NCI-H748 treated with DMSO at 0.1 percent for 48 hours (cell line): Measurements from ENCODE around the gene DHTKD1.

Experiments used
- DNase-seq: peaks from one replicate; lab custom pipeline; 2025; lab: John Stamatoyannopoulos, UW

DHTKD1 gene, protein sequence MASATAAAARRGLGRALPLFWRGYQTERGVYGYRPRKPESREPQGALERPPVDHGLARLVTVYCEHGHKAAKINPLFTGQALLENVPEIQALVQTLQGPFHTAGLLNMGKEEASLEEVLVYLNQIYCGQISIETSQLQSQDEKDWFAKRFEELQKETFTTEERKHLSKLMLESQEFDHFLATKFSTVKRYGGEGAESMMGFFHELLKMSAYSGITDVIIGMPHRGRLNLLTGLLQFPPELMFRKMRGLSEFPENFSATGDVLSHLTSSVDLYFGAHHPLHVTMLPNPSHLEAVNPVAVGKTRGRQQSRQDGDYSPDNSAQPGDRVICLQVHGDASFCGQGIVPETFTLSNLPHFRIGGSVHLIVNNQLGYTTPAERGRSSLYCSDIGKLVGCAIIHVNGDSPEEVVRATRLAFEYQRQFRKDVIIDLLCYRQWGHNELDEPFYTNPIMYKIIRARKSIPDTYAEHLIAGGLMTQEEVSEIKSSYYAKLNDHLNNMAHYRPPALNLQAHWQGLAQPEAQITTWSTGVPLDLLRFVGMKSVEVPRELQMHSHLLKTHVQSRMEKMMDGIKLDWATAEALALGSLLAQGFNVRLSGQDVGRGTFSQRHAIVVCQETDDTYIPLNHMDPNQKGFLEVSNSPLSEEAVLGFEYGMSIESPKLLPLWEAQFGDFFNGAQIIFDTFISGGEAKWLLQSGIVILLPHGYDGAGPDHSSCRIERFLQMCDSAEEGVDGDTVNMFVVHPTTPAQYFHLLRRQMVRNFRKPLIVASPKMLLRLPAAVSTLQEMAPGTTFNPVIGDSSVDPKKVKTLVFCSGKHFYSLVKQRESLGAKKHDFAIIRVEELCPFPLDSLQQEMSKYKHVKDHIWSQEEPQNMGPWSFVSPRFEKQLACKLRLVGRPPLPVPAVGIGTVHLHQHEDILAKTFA

DNA sequence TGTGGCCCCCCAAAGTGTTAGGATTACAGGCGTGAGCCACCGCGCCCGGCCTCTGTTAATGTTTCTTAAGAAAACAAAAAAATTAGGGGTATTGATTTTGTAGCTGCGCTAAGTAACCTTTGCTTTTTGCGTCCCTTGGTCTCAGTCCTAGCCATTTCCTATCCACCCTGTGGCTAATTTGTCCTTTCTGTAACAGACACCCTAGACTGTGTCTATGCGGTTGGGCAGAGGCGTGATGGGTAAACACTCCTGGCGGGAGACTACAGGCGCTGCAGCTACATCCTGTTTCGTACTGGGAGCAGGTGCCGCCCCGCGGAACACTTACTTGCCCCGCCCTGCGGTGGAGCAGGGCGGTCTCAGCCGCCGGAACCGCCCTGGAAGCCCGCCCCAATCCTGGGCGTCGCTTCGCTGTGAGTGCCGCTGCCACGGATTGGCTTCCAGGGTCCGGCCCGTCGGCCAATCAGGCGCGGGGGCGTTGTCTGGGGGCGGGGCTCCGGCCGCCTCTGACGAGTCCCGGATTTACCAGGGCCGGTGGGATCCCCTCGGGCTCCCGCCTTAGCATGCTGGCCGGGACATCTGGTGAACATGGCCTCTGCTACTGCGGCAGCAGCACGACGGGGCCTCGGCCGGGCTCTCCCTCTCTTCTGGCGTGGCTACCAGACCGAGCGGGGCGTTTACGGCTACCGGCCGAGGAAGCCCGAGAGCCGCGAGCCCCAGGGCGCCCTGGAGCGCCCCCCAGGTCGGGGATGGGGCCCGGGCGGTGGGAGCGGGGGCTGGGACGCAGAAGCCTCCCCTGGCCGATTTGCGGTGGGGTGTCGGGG, at the start of gene DHTKD1:
TSS of gene DHTKD1 (plus strand) at position 506 of the 821 bp plus-strand sequence. CDS start at position 586, 80 bp downstream.
- peak; percentile 93 for DNase-seq

DNA sequence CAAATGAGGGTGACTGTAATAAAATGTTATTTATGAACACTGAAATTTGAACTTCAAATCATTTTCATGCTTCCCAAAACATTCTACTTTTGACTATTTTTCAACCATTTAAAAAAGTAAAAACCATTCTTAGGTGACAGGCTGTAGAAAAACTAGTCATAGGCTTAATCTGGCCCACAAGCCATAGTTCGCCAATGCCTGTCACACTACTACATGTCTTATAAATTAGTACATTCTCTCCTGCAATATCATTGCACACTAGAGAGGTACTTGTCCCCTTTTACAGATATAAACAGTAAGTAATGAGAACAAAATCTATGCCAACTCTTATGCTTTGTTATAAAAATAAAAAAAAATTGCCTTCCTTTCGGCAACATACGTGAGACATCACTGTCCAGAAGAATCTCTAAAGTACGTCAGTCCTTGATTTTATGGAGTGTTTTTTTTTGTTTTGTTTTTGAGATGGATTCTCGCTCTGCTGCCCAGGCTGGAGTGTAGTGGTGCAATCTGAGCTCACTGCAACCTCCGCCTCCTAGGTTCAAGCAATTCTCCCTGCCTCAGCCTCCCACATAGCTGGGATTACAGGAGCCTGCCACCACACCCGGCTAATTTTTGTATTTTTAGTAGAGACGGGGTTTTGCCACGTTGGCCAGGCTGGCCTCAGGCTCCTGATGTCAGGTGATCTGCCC, 49.3 kb upstream of the DHTKD1 start:
- DNase-seq, result no peak

DNA sequence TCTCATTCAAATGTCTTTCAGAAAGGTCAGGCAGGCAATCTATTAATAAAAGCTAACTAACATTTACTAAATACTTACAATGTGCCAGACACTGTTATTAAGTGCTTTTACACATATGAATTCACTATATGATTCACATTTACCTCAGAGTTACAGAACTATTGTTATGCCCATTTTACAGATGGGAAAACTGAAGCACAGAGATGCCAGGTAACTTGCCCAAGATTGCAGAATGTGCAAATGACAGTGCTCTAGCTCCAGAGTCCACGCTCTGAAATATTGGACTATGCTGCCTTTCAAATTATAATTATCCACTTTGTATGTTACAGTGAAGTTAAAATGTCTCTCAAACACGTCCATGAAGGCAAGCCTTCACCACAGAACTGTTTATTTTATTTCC, 48.2 kb upstream of the DHTKD1 start:
- DNase-seq, result no peak

DNA sequence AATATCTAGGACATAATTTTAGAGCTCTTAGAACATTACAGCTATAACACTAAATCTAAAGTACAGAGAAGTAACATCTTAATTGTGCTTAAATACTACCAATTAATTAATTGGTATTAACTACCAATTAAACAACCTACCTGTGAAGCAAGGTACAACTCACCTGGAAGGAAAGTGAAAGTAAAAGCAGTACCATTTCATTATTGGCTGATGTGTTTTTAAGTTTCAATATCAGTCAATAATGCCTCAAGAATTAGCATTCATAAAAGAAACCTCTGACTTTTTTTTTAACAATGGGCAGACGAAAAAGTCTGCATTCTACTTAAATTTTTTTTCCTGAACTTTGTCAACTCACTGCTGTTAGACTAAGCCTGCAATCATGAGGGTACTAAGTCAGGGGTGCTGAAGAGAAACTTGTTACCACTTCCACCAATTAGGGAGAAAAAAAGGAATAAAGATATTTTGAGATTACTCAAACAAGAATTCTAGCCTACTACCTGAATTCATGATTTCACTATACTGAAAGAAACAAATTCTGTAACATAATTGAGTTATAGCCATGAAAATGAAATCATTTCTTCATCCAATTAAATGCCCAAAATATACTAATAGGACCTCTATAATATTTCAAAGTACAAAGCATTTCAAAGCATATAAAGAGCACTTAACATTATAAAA, 46.0 kb upstream of the DHTKD1 start:
- DNase-seq, result no peak

DNA sequence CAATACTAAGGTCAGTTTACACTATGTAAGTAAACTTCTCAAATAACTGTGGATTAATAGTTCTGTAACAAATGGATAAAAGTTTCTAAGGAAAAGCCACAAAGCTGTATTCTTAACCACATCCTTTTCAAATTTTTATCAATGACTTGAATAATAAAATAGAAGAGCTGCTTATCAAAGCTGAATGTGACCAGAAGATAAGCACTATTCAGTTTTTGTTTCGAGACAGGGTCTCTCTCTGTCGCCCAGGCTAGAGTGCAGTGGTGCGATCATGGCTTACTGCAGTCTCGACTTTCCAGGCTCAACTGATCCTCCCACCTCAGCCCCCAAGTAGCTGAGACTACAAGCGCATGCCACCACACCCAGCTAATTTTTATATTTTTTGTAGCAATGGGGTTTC, 43.2 kb upstream of the DHTKD1 start:
- DNase-seq, result no peak

DNA sequence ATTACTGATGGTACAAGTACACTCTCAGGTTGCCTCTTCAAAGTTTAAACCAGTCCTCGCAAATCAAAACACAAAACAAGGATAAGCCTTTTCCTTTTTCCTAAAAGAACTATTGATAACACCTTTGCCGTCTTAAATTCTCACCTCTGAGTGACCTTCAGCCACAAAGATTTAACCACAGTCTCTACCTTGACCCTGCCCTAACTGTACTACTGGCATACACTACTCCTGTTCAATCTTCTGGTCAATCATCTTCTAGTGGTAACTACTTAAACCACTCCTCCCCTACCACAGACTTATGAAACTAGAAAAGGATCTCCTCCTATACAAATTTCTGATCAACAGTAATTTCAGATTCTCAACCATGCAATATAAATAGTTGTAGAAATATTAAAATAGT, 41.2 kb upstream of the DHTKD1 start:
- no peak for DNase-seq

DNA sequence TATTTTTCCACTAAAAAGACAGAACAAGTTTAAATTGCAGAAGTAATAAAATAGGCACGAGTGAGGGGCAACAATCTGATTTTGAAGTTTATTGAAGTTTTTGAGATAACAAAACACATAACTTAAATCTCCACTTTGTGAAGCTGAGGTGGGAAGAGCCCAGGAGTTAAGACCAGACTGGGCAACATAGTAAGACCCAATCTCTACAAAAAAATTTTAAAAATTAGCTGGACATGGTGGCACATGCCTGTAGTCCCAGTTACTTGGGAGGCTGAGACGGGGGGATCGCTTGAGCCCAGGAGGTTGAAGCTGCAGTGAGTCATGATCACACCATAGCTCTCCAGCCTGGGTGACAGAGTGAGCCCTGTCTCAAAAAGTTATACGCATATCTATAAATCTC, 37.4 kb upstream of the DHTKD1 start:
- DNase-seq, result no peak

DNA sequence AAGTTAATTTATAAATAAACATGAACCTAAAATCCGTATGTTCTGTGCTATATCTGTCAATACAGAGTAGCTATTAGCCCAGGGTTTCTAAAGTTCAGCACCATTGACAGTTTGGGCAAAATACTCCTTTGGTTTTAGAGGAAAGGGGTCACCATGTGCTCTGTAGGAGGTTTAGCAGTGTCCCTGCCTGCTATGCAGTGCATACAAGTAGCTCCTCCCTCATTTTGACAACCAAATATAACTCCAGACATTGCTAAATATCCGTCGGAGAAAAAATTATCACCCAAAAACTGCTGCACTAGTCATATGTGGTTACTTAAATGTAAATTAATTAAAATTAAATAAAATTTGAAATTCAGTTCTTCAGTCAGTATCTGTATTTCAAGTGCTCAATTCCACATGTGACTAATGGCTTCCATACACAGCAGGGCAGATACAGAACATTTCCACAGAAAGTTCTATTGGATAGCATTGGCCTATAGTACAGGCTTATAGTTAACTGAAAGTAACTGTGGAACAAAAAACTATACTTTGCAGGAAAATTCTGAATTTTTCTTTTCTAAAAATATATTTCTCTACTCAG, 32.6 kb upstream of the DHTKD1 start:
- no peak for DNase-seq

DNA sequence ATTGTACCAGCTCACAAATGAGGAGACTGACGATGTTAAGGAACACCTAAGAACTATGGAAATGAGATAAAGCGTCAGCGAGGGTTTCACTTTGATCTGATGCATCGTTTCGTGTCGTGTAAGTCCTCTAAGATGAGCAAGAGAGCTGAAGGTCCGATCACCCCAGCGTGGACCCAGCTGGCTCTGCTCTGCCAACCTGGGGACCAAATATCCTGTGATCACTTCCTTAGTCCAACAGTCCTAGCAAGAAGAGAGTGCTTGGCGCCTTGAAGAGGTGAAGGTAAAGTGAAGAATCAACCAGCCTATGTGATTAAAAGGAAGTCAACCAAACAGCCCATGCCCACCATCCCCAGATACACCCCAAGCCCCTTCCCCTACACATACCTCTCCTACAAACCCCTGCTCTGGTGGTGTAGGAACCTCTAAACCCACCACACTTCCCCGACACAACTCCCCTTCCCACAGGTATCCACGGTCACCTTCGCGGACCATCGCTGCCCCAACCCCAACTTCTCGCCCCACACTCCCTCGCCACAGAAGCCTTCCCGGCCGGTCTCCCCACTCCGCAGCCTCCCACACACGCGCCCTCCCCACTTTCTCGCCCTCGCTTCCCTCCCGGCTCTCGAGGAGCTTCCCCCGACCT, 26.9 kb upstream of the DHTKD1 start:
- no peak for DNase-seq

DNA sequence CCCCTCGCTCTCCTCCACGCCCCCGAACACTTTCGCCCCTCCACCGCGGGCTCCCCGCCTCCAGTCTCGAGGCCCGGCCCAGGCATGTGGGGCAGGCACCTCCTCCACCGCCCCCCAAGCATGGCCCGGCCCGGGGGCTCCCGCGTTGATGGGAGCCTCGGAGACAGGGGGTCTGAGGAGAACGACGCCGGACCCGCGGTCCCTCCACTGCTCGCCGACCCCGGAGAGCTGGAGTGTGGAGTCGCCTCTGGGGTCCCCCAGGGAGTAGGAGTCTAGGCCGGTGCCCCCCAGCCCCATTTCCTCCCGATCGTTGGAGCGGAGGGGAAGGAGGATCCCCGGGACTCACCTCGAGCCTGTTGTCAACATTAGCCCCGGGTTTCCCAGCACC, 26.4 kb upstream of the DHTKD1 start:
- no peak for DNase-seq

DNA sequence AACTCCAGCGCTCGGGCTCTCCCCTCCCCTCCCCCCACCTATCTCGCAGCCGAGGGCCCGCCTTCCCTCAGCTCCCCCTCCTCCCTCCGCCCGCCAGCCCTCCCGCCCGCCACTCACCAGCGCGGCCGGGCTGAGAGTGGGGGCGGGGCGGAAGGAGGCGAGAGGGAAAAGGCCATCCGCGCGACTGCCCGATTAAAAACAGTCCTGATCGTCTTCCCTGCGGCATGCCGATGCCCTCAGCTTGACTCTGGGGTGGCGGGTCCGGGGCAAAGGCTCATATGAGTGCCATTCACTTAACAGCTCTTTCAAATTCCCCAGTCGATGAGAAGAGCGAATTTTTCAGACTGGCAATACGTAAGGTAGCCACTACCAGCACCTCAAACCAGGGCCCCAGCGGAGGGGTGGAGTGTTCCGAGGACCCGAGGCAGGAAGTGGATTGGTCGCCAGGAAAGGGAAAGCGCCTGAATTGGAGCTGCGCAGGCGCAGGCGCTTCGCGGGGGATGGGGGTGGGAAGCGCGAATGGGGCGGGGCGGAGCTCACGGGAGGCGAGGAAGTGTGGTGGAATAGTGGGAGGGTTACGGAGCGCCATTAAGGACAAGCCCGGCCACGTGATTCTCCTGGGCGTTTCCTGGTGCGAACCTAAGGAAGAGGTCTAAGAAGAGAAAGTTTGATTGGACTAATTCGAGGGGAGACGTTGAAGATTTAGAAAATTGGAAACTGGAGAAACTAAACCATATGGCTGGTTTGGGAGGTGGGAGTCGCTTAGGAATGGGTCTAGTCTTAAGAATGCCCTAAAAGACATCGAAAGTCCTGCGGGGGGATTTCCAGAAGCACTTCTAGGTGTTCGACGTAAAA, 25.7 kb upstream of the DHTKD1 start, which contains the start of gene UPF2:
TSS of gene UPF2 (minus strand) at position 13 of the 855 bp plus-strand sequence. CDS start 7,386 bp downstream, outside the sequence.
- peak; percentile 87 for DNase-seq

DNA sequence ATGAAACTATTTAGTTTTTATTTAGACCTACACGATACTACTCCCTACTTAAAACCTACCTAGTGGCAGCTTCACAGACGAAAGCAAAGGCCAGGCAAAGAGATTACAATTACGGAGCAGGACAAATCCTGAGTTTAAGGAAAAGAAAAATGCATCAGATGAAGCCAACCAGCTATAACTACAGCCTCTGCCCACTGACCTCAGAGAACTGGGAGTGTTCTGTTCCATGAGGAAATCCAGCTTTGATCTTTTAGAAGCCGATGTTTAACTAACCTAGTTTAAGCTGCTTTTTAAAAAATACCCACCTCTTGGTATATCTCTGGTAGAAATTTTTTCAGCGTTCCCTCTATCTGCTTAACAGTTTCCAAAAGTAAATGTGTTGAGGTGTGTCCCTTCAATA, 23.2 kb upstream of the DHTKD1 start:
- no peak for DNase-seq

DNA sequence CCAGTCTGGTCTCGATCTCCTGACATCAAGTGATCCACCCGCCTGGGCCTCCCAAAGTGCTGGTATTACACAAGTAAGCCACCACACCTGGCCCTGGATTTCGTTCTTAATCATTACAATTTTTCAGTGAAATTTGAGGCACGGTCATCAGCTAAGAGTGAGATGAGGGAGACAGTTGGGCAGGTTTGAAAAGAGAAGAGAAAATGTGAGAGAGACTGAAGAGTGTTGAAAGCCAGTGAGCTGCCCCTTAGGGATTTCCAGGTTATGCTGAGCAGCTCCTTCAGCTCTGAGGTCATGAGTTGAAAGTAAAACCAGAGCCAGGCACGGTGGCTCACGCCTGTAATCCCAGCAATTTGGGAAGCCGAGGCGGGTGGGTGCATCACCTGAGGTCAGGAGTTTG, 20.2 kb upstream of the DHTKD1 start:
- no peak for DNase-seq

DNA sequence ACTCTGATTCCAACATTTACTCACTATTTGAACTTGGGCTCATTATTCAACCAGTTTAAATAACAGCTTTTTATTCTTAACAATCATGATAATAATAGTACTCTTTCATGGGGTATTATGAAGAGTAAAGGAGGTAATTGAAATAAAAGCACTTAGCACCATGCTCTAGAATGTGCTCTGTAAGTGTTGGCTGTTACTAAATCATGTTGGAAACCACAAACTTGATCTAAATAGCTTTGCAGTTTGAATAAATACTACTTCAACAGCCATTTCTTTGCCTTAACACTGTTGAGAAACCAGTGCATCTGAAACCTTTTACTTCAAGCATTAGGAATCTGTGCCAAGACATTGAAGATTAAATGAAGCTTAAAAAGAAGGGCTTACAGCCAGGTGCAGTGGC, 18.2 kb upstream of the DHTKD1 start:
- DNase-seq, result no peak

DNA sequence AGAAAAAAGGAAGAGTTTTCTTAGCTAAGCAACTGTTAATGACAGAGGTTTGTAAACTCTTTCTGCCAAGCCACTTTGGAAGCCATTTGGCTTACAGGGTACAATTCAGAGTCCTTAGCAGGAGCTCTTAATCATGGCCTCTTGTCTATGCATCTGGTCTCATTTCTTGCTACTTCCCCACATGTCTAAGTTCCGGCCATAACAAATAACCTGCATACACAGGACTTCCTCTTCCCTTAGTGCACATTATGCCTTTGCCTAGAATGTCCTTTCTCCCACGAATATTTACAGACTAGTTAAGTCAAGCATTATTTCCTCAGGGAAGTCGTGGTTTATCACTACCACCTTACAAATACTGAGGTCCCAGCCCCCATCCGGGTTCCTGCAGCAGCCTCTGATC, 17.5 kb upstream of the DHTKD1 start:
- DNase-seq, result no peak

DNA sequence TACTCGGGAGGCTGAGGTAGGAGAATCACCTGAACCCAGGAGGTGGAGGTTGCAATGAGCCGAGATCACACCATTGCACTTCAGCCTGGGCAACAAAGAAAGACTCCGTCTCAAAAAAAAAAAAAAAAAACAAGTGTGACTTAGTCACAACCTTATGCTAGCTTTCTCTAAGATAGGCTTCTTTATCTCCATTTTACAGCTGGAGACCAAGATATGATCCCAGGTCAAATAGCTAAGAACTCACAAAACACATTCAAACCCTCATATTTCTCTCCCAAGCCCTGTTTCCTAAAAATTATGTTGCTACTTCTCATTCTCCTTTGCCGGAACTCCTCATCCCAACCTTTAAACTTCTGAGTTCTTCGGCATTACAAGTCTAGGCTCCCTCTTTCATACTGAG, 13.0 kb upstream of the DHTKD1 start:
- no peak for DNase-seq

DNA sequence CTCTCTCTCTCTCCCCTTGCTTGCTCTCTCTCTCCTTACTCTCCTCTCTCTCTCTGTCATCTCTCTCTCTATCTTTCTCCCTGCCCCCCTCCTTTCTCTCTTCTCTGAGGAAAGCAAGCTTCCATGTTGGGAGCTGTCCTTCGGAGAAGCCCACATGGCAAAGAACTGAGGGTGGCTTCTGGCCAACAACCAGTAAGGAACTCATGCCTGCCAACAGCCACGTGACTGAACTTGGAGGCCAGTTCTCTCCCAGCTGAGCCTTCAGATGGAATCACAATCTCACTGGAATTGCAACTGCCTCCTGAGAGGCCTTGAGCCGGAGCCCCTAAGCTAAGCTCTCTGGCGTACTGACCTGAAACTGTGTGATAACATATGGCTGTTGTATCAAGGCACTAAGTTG, 12.0 kb upstream of the DHTKD1 start:
- no peak for DNase-seq

DNA sequence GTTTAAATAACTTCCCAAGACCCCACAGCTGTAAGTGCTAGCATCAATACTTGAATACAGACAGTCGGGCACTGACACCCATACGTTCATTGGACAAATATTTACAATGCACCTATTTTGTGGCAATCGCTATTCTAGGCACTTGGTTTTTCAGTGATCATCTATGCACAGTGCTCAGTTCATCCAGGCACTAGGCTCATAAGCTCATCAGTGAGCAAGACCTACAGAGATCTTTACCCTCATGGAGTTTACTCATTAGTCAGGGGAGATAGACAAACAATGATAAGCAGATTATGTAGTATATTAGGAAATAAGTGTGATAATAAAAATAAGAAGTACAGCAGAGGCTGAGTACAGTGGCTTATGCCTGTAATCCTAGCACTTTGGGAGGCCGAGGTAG, 7.6 kb upstream of the DHTKD1 start:
- no peak for DNase-seq
